T-helper 17 cell (primary cell): ENCODE data around the gene F9. TPM values are rescaled to one million over a fixed set of nuclear protein-coding genes. Genes with fewer than 3 reads are reported as not detected.
"Not testable (repeated sequence)": the region's sequence is repeated elsewhere in the genome, so short reads cannot be mapped to it uniquely, and the experiment has no call there.

Source experiments
- ATAC-seq: fragments of 150-1000 bp; cut with Tn5 transposase; 2 replicates; pipeline ENCODE4 v1.10.0; 2021; ENCODE audit warnings: mild to moderate bottlenecking, moderate library complexity
- DNase-seq, 3 donors: peaks; one replicate each; pipeline versions ENCODE4 v3.0.0 to v3.0.0-alpha.2; 2020 to 2021
- H3K9me3 ChIP-seq: one replicate; pipeline ENCODE4 v1.7.0; 2013; ENCODE audit warnings: low read length, mild to moderate bottlenecking; ENCODE audit not compliant: control insufficient read depth, poor library complexity, severe bottlenecking
- H3K27ac Mint-ChIP-seq: one replicate; pipeline ENCODE4 v1.8.0; 2022; ENCODE audit warnings: mild to moderate bottlenecking, moderate library complexity, mixed read lengths
- H3K27me3 Mint-ChIP-seq: one replicate; pipeline ENCODE4 v1.8.0; 2022; ENCODE audit warnings: mixed read lengths
- H3K36me3 Mint-ChIP-seq: one replicate; pipeline ENCODE4 v1.8.0; 2022; ENCODE audit warnings: low read depth, mixed read lengths
- H3K4me1 Mint-ChIP-seq: one replicate; pipeline ENCODE4 v1.8.0; 2022; ENCODE audit warnings: mild to moderate bottlenecking, mixed read lengths
- H3K4me3 Mint-ChIP-seq: one replicate; pipeline ENCODE4 v1.8.0; 2022; ENCODE audit warnings: mild to moderate bottlenecking, moderate library complexity, mixed read lengths
- total RNA-seq, 4 donors: library from RNA in 2 of 4; stranded (reverse) in 2 of 4; gene quantifications; one replicate each; pipeline ENCODE4 v1.2.3 and lab custom pipeline; 2022 to 2026

The F9 gene
- total RNA-seq, result not detected
- total RNA-seq (lab: John Stamatoyannopoulos, UW), result 0 reads per million in 2 donors

GRCh38 chrX:139530550-139530949 is at the start of gene F9:
TSS of gene F9 (plus strand) at chrX:139530739. CDS start at chrX:139530765, 26 bp downstream.
- no peaks in the 10 kb centered on the region for H3K4me1 Mint-ChIP-seq
- H3K36me3 Mint-ChIP-seq, result no peaks in the 10 kb centered on the region
- H3K27ac Mint-ChIP-seq, result no peak within 1 kb of the TSS
- H3K4me3 Mint-ChIP-seq, result no peak within 1 kb of the TSS
- DNase-seq (no peak), ATAC-seq (no peak)
- H3K9me3 ChIP-seq, result no peaks in the 10 kb centered on the region
- no peaks in the 10 kb centered on the region for H3K27me3 Mint-ChIP-seq

- peaks cover 2% of the 10 kb centered on the region for H3K4me1 Mint-ChIP-seq
- peaks cover 5% of the 10 kb centered on the region for H3K27me3 Mint-ChIP-seq
- no peaks in the 10 kb centered on the region for H3K36me3 Mint-ChIP-seq
- no peaks in the 10 kb centered on the region for H3K9me3 ChIP-seq
- no peak overlapping the region for H3K27ac Mint-ChIP-seq
- no peak overlapping the region for H3K4me3 Mint-ChIP-seq
- ATAC-seq, result no peak
- no peak for DNase-seq
Measured at GRCh38 chrX:139483699-139484098, 46.8 kb upstream of the F9 start.

- peaks cover 2% of the 10 kb centered on the region for H3K4me1 Mint-ChIP-seq
- no peak for DNase-seq
- peaks cover 5% of the 10 kb centered on the region for H3K27me3 Mint-ChIP-seq
- no peaks in the 10 kb centered on the region for H3K9me3 ChIP-seq
- H3K36me3 Mint-ChIP-seq, result no peaks in the 10 kb centered on the region
- no peak for ATAC-seq
- H3K27ac Mint-ChIP-seq, result no peak overlapping the region
- H3K4me3 Mint-ChIP-seq, result no peak overlapping the region
Measured at GRCh38 chrX:139484591-139484990, 45.9 kb upstream of the F9 start.

- Mint-ChIP-seq H3K36me3 (no peaks in the 10 kb centered on the region), H3K4me1 (no peaks in the 10 kb centered on the region)
- no peak for DNase-seq
Measured at GRCh38 chrX:139495324-139495723, 35.2 kb upstream of the F9 start.

GRCh38 chrX:139506333-139506732 is 24.2 kb upstream of the F9 start:
- no peak for ATAC-seq

More at GRCh38 chrX:139495324-139495723, 35.2 kb upstream of the F9 start:
- H3K9me3 ChIP-seq, result no peaks in the 10 kb centered on the region
- H3K27me3 Mint-ChIP-seq, result no peaks in the 10 kb centered on the region
- no peak overlapping the region for H3K4me3 Mint-ChIP-seq
- no peak for ATAC-seq
- H3K27ac Mint-ChIP-seq, result no peak overlapping the region

GRCh38 chrX:139508099-139508498 is 22.4 kb upstream of the F9 start:
- Mint-ChIP-seq H3K27me3 (peaks cover 6% of the 10 kb centered on the region), H3K4me3 (no peak overlapping the region), H3K4me1 (no peaks in the 10 kb centered on the region), H3K36me3 (peaks cover 3% of the 10 kb centered on the region), H3K27ac (no peak overlapping the region)
- DNase-seq (no peak), ATAC-seq (no peak)
- H3K9me3 ChIP-seq, result no peaks in the 10 kb centered on the region

More at GRCh38 chrX:139506333-139506732, 24.2 kb upstream of the F9 start:
- Mint-ChIP-seq H3K27ac (no peak overlapping the region), H3K4me1 (no peaks in the 10 kb centered on the region), H3K4me3 (no peak overlapping the region), H3K27me3 (peaks cover 6% of the 10 kb centered on the region), H3K36me3 (peaks cover 3% of the 10 kb centered on the region)
- DNase-seq, result no peak
- no peaks in the 10 kb centered on the region for H3K9me3 ChIP-seq

DNA sequence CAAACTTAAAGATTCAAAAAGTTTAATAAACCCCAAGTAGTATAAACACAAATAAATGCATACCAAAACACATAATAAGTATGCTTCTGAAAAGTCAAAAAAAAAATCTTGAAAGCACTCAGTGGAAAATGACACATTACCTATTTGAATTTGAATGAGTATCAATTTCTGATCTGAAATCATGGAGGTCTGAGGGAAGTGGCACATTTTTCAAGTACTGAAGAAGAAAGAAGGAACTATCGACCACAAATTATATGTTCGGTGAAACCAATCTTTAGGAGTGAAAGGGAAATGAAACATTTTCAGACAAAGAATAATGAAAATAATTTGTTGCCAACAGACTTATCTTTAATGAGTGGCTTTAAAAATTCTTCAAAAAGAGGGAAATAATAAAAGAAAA is 12.1 kb upstream of the F9 start:
- ATAC-seq, result no peak
- no peak for DNase-seq
- Mint-ChIP-seq H3K36me3 (no peaks in the 10 kb centered on the region), H3K4me1 (no peaks in the 10 kb centered on the region), H3K27ac (no peak overlapping the region), H3K4me3 (no peak overlapping the region), H3K27me3 (peaks cover 9% of the 10 kb centered on the region)
- no peaks in the 10 kb centered on the region for H3K9me3 ChIP-seq

GRCh38 chrX:139528829-139529228 is 1.7 kb upstream of the F9 start:
- H3K36me3 Mint-ChIP-seq, DNase-seq, H3K4me3 Mint-ChIP-seq, H3K27me3 Mint-ChIP-seq, H3K27ac Mint-ChIP-seq, H3K4me1 Mint-ChIP-seq, ATAC-seq, H3K9me3 ChIP-seq: not testable (repeated sequence)

GRCh38 chrX:139532834-139533233 is 2.3 kb downstream of the F9 start:
- Mint-ChIP-seq H3K27me3 (no peaks in the 10 kb centered on the region), H3K36me3 (no peaks in the 10 kb centered on the region), H3K27ac (no peak overlapping the region), H3K4me3 (no peak overlapping the region), H3K4me1 (no peaks in the 10 kb centered on the region)
- ATAC-seq (no peak), DNase-seq (no peak)
- no peaks in the 10 kb centered on the region for H3K9me3 ChIP-seq

- H3K9me3 ChIP-seq, result no peaks in the 10 kb centered on the region
- no peak for DNase-seq
- Mint-ChIP-seq H3K27ac (no peak overlapping the region), H3K27me3 (no peaks in the 10 kb centered on the region), H3K36me3 (no peaks in the 10 kb centered on the region), H3K4me3 (no peak overlapping the region), H3K4me1 (no peaks in the 10 kb centered on the region)
- no peak for ATAC-seq
Measured at GRCh38 chrX:139533444-139533843, 2.9 kb downstream of the F9 start.

DNA sequence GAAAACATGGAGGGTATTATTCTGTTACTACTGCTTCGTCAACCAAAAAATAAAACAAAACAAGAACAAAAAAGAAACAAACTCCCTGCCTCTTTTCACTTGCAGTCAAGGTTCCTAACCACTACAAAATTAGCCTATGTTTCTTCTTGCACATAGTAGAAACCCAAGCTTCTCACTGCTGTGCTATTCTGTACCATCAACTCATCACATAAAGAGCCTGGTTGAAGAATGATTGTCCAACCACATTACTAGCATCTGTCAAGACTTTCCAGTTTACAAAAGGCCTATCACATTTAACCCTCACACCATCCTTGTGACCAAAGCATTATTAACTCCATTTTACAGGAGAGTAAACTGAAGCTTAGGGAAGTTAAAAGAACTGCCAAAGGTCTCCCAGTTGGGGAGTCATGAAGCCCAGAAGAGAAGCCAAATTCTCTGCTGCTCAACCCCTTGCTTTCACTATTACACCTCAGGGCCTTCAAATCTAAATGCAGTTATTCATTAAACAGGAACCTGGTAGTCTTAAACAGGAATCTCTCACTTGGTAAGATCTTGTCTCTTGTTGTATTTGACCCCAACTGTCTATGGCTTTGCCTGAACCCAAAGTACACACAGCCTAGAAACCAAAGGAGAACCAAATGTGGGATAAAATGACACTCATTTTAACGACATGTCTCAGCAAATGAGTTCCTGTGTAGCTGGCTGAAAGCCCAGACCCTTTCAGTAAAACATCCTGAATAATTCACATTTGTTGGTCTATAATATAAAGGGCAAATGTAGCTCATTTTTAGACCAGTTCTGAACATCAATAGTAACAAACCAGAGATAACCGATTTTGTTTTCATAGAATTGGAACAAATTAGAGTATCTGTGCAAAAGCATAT is 8.6 kb downstream of the F9 start:
- Mint-ChIP-seq H3K4me3 (no peak overlapping the region), H3K4me1 (no peaks in the 10 kb centered on the region), H3K27ac (no peak overlapping the region), H3K27me3 (peaks cover 5% of the 10 kb centered on the region), H3K36me3 (no peaks in the 10 kb centered on the region)
- no peaks in the 10 kb centered on the region for H3K9me3 ChIP-seq
- DNase-seq (no peak), ATAC-seq (no peak)

- no peak for ATAC-seq
- H3K36me3 Mint-ChIP-seq, result no peaks in the 10 kb centered on the region
- H3K4me3 Mint-ChIP-seq, result no peak overlapping the region
- H3K27ac Mint-ChIP-seq, result no peak overlapping the region
- H3K27me3 Mint-ChIP-seq, result peaks cover 5% of the 10 kb centered on the region
- H3K9me3 ChIP-seq, result no peaks in the 10 kb centered on the region
- H3K4me1 Mint-ChIP-seq, result no peaks in the 10 kb centered on the region
- no peak for DNase-seq
Measured at GRCh38 chrX:139542652-139543051, 12.1 kb downstream of the F9 start.

- H3K4me3 Mint-ChIP-seq, result no peak overlapping the region
- no peak for ATAC-seq
- H3K4me1 Mint-ChIP-seq, result no peaks in the 10 kb centered on the region
- H3K27ac Mint-ChIP-seq, result no peak overlapping the region
- H3K9me3 ChIP-seq, result no peaks in the 10 kb centered on the region
- H3K27me3 Mint-ChIP-seq, result peaks cover 5% of the 10 kb centered on the region
- H3K36me3 Mint-ChIP-seq, result no peaks in the 10 kb centered on the region
- no peak for DNase-seq
Measured at GRCh38 chrX:139543920-139544319, 13.4 kb downstream of the F9 start.

- no peaks in the 10 kb centered on the region for H3K4me1 Mint-ChIP-seq
- ATAC-seq (no peak), DNase-seq (no peak)
- peaks cover 5% of the 10 kb centered on the region for H3K27me3 Mint-ChIP-seq
- H3K27ac Mint-ChIP-seq, result no peak overlapping the region
- H3K9me3 ChIP-seq, result no peaks in the 10 kb centered on the region
- H3K36me3 Mint-ChIP-seq, result no peaks in the 10 kb centered on the region
- H3K4me3 Mint-ChIP-seq, result no peak overlapping the region
Measured at GRCh38 chrX:139544591-139544990, 14.1 kb downstream of the F9 start.
